Stimulated activated CD4-positive, alpha-beta T cell treated with anti-CD3 and anti-CD28 coated beads, TNF-alpha, amount 100 ng/mL, for 48 hours (primary cell): ENCODE results near the gene TBC1D4.

Experiments
- DNase-seq, 3 donors: peaks; one replicate each; pipeline ENCODE4 v3.0.0-alpha.2; 2020; ENCODE audit warnings: low read depth in 3 of 3

TBC1D4 gene

DNA sequence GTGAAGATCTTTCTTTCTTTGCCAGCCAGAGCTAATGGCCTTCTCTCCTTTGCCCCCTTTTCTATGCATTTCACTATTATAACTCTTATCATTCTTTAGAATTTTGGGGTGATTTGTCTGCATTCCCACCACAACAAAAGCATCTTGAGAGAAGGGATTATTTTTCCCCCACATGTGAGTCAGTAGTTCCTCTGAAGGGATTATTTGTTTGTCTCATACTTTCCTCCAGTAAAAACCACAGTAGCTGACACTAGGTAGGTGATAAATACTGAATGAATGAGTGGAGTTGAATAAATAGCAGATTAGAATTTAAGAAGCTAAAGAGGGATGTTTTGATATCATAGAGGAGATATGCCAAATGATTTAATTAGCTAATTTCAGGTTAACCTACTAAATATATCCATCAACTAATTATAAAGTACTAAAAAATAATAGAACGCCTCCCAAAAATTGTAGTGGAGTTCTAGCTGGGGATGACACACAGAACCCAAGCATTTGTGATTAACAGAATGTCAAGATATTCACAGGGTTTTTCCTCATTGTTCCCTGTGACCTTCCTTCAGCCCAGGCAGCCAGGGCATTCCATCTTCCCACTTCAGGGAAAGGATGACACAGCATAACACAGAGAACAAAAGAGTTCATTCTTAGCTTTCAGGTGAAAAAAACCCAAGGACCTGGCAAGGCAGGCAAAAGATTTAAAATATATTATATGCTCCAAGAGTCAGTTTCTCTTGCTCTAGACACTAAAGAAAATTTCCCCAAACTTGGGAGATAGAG is 3.5 kb upstream of the TBC1D4 start:
- DNase-seq, result no peak

DNA sequence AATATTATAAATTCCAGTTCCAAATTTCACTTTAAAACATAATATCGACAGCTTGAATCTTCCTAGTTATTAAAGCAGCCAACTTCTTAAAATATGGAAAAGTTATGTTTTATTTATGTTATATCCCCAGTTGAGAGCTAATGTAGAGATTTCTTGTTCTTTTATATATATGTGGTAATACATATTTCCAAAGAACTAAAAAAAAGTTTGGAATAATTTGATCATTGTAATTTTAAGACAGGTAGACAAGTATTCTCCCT is 781 bp upstream of the TBC1D4 start:
- DNase-seq, result no peak

- peak in 1 of 3 donors; percentile 27 for DNase-seq
Observed at GRCh38 chr13:75481176-75482069, 546 bp downstream of the TBC1D4 start.

GRCh38 chr13:75480671-75481175 is 1.2 kb downstream of the TBC1D4 start:
- peak in 1 of 3 donors; percentile 18 for DNase-seq

DNA sequence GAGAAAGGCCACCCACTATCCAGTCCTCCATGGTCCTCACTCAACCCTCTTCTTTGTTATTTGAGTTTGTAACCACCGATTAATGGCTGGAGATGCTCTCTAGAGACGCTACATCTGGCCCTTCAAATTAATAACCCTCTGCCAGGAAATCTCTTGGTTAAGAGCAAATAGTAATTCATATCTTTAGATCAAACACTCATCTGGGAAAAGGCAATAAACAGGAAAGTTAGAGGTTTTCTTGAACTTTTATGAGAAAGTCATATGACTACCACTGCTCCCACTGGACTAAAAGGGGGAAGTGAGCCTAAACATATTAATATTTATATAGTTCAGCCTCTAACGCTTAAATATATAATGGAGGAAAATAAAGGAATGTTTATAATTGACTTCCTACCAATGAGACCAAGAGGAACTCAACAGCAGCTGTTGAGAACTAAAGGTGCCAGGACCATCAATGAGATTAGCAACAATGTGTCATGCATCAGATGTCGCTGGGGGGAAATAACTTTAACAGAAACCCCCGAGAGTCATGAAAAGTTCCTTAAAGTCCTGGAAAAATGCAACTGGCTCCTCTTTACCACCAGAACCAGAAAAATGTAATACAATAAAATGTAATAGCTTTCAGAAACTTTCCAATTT is 2.7 kb downstream of the TBC1D4 start:
- no peak for DNase-seq

DNA sequence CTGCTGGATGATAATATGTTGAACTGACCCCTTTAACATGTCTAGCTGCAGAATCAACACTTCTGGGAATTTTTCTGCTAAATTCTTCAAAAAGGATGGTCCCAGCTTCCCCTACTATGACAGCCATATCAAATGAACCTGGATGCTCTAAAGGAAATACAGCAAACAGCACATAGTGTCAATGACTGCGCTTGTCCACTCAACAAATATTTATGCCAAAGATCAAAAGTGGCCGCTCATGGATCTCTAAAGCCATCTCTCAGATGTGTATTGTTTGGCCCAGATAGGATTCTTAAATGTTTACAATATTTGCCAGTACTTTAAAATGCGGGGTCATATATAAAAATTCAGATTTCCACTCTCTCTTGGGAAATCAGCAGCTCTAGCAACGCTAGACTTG is 3.3 kb downstream of the TBC1D4 start:
- no peak for DNase-seq

DNA sequence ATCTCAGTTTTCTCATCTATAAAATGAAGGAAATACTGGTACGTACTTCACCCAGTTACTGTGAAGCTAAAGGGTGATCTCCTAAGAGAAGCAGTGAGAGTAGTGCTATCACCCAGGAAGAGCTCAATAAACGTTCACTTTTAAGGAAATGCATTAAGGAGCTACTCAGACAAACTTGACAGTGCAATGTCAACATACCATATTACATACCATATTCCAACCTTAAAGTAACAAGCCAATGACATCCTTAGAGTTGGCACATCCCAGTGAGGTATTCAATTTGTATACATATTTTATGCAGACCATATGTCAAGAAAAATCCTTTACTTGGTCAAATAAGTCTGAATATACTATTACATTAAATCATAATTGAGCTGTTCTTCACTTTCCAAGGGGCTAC is 7.0 kb downstream of the TBC1D4 start:
- DNase-seq, result no peak

- DNase-seq, result no peak
Observed at GRCh38 chr13:75473468-75473867, 8.5 kb downstream of the TBC1D4 start.

GRCh38 chr13:75470676-75471075 is 11.3 kb downstream of the TBC1D4 start:
- no peak for DNase-seq

DNA sequence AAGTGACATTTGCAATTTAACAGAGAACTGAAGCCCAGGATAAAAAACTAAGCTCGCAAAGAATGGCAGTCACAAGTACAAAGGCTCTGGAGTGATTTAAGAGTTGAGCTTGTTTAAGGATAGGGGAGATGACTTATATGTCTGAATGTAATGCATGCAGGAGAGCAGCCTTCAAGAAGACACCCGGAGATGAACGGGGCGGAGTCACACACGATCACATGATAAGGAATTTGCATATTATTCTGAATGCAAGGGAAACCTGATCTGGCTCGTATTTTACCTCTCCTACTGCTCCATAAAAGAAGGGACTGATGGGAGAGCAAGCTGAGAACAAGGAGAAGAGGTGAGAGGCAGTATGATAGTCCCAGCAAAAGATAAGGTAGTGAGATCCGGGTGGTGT is 12.9 kb downstream of the TBC1D4 start:
- DNase-seq, result no peak

GRCh38 chr13:75468602-75469001 is 13.4 kb downstream of the TBC1D4 start:
- DNase-seq, result no peak

- no peak for DNase-seq
Observed at GRCh38 chr13:75468098-75468497, 13.9 kb downstream of the TBC1D4 start.

DNA sequence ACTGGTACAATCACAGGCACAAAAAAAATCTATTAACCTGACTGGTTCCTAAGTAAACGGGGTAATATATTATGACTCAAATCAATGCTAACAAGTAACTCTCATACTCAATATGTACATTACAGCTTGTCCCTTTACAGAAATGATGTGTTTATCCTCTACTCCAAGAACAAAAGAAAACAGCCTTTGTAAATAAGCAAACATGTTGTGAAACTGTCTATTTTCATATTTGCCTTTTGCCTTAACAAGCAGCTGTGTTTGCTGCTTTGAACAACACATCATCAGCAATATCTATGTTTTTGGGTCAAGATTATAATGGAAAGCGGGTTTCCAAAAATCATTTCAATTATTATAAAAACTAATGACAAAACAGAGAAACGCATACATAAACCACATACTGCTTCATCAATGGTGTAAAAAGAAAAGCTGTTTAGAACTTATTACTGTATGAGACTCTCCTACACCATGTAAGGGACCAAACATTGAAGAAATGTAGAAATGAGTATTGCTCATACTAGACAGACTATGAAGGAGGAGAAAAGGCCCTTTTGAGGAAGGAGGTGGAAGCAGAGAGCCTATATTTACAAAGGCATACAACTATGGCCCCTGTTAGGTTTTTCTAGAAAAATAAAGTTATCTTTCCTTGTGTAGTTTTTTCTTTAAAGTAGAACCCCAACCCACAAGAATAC is 14.8 kb downstream of the TBC1D4 start:
- DNase-seq, result no peak

- DNase-seq, result no peak
Observed at GRCh38 chr13:75465236-75465635, 16.7 kb downstream of the TBC1D4 start.

GRCh38 chr13:75461314-75461713 is 20.7 kb downstream of the TBC1D4 start:
- DNase-seq, result no peak

DNA sequence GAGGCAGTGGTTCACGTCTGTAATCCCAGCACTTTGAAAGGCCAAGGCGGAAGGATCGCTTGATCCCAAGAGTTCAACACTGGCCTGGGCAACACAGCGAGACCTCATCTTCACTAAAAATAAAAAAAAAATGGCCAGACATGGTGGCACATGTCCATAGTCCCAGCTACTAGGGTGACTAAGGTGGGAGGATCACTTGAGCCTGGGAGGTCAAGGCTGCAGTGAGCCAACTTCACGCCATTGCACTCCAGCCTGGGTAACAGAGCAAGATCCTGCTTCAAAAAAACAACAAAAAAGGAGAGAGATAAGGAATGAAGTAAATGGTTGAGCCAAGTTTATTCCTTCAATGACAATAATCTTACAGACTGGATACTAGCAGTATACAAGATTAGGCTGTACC is 21.3 kb downstream of the TBC1D4 start:
- no peak for DNase-seq

DNA sequence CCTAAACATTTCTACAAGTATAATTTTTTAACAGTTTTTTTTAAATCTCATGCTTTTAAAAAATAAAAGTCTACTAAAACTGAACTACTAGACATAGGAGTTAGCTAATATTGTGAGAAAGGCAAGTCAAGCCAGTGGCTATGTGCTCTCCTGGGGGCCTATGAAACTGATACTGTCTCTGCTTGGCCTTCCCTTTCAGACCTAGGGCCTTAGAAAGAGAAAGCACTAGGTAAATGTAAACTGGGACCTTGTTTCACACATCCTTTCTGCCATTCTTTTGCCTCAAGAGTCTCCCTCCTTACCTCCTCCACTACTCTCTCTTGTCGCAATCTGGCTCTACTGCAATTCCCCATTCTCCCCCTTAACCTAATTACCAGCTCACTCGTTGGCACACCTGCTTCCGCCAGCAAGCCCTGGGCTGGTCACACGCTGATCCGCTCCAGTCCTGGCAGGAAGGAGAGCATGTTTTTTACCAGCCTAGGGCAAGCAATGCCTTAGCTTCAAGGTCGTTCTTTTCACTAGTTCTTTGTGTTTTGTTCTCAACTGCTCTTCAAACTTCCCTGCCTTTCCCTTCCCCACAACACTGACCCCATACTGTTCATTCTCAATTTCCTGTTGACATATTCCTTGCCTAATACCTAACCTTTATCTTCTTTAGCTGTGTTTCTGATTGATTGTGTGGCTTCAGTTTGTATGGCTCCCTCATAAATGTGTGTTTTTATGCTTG is 23.1 kb downstream of the TBC1D4 start:
- DNase-seq, result no peak

DNA sequence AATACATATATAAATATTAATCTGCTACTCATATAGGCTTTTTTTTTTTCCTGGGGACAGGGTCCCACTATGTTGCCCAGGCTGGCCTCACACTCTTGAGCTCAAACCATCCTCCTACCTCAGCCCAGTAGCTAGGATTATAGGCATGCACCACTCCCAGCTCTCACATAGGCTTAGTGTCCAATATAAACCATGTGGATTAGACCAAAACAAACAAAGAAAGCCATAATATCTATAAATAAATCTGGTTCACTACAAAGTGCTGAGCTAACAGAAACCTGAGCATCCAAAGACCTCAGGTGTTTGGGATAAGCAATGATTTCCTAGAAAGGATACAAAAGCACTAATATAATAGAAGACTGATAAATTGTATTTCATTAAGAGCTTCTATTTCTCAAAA is 26.0 kb downstream of the TBC1D4 start:
- no peak for DNase-seq

DNA sequence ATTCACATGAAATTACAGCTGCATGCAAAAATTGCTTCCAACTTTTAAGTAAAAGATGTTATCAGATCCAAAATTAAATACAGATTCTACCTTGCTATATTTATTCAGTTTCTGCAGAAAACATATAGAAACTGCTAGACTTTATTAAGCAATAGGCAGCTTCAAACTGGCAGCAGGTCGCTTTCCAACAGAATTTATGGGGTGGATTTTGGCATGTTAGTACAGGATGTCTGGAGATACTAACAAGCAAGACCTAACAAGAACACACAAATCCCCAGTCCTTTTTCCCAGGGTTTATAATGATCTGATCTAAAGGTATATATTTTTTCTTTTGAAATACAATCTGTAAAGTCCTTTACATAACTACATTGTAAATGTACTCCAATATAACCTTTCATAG is 27.5 kb downstream of the TBC1D4 start:
- no peak for DNase-seq

- DNase-seq, result no peak
Observed at GRCh38 chr13:75452564-75452963, 29.4 kb downstream of the TBC1D4 start.

- DNase-seq, result no peak
Observed at GRCh38 chr13:75447493-75447892, 34.5 kb downstream of the TBC1D4 start.
